ENCODE data around the gene TNS3. TPM values are rescaled to one million over a fixed set of nuclear protein-coding genes. Genes with fewer than 3 reads are reported as not detected.

The TNS3 gene
- total RNA-seq, 3 donors from 2014 or later, result 2.6 to 3.4 (median 3.2) TPM

DNA sequence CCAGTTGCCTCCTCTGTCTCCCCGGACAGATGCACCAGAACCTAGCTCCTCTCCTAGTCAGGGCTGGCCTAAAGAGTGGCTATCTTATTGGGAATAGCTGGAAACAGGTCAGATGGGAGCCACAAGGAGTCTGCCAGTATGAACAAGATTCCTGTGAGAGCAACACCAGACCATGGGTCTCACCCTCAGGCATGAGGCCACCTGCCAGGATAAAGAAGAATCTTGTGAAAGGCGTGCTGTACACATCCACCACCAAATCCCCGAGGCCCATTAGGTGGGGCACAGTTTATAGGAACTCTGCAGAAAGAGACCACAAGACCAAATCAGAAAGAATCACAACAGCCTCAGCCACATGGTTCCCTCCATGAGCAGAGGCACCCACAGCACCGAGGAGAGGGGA lies 325.9 kb downstream of the TNS3 start:
- Mint-ChIP-seq H3K4me1 (ENCODE audit: low read depth) (peaks cover 6% of the 10 kb centered on the region), H3K36me3 (ENCODE audit: insufficient read depth) (no peaks in the 10 kb centered on the region)
- ATAC-seq, result no peak

DNA sequence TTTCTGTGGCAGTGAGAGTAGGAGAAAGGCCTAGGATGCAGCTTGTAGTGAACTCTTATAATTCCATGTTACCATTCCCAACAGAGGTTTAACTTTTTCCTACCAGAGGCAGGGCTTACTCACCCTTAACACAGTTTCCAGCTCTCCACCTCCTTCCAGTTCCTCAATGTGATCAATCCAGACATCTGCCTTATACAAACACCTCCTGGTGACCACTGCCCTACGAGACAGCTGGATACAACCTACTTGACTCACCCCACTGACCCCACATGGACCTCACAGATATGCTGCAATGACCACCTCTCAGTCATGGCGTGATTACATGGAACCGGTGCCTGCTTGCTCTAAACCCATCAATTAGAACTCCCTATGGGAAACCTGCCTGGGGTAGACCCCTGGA lies 326.5 kb downstream of the TNS3 start:
- DNase-seq, result no peak
- no peak overlapping the region for H3K4me3 Mint-ChIP-seq
- no peaks in the 10 kb centered on the region for H3K9me3 Mint-ChIP-seq
- H3K36me3 Mint-ChIP-seq (ENCODE audit: insufficient read depth), result no peaks in the 10 kb centered on the region
- H3K27me3 Mint-ChIP-seq (ENCODE audit: low read depth), result peaks cover 24% of the 10 kb centered on the region
- ATAC-seq, result no peak
- H3K4me1 Mint-ChIP-seq (ENCODE audit: low read depth), result peaks cover 6% of the 10 kb centered on the region

More for the DNA sequence above, 325.9 kb downstream of the TNS3 start:
- Mint-ChIP-seq H3K27me3 (ENCODE audit: low read depth) (peaks cover 24% of the 10 kb centered on the region), H3K9me3 (no peaks in the 10 kb centered on the region), H3K4me3 (no peak overlapping the region)
- no peak for DNase-seq

DNA sequence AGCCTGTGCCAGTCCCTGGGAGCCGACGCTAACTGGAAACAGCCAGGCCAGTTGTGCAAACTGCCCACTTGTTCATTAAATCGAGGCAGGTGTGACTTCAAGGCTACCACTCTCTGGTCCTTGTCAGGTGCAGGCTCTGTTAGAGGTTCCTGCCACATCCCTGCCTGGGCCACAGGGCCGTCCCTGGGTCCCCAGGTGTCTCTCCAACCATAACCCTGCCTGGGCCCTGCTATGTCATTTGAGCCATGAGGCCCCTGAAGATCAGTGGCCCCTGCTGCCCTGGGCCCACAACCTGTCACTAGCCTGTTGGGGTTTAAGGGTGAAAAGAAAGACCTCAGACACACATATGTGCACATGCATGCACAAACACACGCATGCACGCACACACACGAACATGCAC lies 326.9 kb downstream of the TNS3 start:
- H3K36me3 Mint-ChIP-seq (ENCODE audit: insufficient read depth), result no peaks in the 10 kb centered on the region
- H3K4me3 Mint-ChIP-seq, result no peak overlapping the region
- peaks cover 6% of the 10 kb centered on the region for H3K4me1 Mint-ChIP-seq (ENCODE audit: low read depth)
- ATAC-seq (no peak), DNase-seq (no peak)
- H3K9me3 Mint-ChIP-seq, result no peaks in the 10 kb centered on the region
- H3K27me3 Mint-ChIP-seq (ENCODE audit: low read depth), result peaks cover 21% of the 10 kb centered on the region

DNA sequence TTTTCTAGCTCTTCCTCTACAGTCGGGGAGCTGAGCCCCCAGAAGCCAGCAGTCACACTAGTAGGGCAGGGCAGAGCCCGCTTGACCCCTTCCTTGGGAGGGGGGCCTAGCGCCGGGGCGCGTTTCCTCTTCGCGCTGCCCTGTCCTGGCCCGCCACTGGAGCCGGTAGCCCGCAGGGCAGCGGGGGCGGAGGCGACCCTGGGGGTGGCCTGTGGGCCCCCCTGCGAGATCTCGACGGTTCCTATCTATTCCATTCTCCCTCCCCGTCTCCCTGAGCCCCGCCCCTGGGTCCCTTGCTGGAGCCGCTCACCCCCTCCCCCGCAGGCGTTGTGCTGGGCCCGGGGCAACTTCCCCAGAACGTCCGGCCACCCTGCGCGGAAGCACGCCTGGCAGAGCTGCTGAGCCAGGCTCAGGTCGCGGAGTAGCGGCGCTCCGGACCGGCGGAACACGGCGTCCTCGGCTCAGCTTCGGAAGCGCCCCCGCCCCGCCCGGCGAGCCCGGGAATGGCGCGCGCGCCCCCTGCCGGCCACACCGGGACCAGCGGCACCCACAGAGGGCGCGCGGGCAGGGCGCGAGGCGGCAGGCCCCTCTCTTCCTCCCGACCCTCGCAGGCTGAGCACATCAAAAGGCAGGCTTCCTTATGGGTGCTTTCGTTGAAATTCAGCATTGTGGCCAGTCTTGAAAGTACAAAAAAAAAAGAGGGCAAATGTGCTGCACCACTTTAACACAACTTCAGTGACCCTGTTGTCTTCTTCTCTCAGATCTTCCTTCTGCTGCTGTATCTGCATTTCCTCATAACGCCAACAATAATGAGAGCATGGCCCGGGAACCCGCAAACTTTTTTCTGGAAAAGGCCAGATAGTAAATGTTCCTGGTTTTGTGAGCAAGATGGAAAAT lies 327.6 kb downstream of the TNS3 start:
- DNase-seq (peak; percentile 25), ATAC-seq (peak; percentile 76 to 77)
- H3K4me1 Mint-ChIP-seq (ENCODE audit: low read depth), result peaks cover 6% of the 10 kb centered on the region
- H3K9me3 Mint-ChIP-seq, result peaks cover 4% of the 10 kb centered on the region
- H3K36me3 Mint-ChIP-seq (ENCODE audit: insufficient read depth), result no peaks in the 10 kb centered on the region
- peaks cover 21% of the 10 kb centered on the region for H3K27me3 Mint-ChIP-seq (ENCODE audit: low read depth)
- H3K4me3 Mint-ChIP-seq, result peak overlapping the region; percentile 54

DNA sequence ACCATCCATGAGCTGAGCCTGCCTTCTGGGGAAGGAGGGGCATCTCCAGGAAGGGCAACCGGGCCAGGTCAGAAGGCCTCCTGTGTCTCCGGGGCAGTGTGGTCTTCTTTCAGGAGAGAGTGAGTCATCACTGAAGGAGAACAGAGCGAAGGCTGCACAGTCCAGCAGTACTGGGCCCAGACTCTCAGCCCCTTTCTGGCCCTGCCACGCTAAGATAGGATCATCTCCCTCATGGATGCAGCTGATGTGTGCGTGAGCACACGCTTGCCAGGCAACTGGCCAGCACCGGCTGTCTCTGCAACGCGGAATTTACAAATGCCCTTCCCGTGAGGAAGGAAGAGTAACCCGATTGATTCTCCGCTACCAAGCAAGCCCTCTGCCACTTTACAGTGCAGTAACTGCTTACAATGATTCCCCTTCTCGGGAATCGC lies 328.2 kb downstream of the TNS3 start:
- Mint-ChIP-seq H3K9me3 (peaks cover 4% of the 10 kb centered on the region), H3K4me1 (ENCODE audit: low read depth) (peaks cover 6% of the 10 kb centered on the region), H3K36me3 (ENCODE audit: insufficient read depth) (no peaks in the 10 kb centered on the region), H3K27me3 (ENCODE audit: low read depth) (peaks cover 21% of the 10 kb centered on the region), H3K4me3 (no peak overlapping the region)
- ATAC-seq (no peak), DNase-seq (no peak)

DNA sequence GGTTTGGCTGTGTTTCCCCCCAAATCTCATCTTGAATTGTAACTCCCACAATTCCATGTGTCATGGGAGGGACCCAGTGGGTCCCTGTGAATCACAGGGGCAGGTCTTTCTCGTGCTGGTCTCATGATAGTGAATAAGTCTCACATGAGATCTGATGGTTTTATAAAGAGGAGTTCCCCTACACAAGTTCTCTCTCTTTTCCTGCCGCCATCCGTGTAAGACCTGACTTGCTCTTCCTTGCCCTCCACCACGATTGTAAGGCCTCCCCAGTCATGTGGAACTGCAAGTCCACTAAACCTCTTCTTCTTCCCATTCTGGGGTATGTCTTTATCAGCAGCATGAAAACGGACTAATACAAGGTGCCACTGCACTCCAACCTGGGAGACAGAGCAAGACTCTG lies 329.2 kb downstream of the TNS3 start:
- Mint-ChIP-seq H3K9me3 (peaks cover 4% of the 10 kb centered on the region), H3K4me3 (no peak overlapping the region), H3K4me1 (ENCODE audit: low read depth) (peaks cover 6% of the 10 kb centered on the region), H3K27me3 (ENCODE audit: low read depth) (peaks cover 20% of the 10 kb centered on the region), H3K36me3 (ENCODE audit: insufficient read depth) (no peaks in the 10 kb centered on the region)
- no peak for ATAC-seq
- DNase-seq, result no peak

DNA sequence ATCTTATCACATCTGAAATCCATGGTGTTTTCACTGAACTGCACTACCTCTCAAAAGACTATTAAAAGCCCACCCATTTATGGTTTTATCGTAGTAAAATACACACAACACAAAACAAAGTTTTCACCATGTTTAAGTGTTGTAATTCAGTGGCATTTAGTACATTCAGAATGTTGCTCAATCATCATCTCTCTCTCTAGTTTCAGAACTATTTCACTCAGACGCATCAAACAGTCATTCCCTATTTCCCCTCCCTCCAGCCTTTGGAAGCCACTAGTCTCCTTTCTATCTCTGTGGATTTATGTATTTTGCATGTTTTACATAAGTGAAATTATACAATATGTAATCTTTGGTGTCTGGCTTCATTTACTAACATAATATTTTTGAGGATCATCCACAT lies 332.6 kb downstream of the TNS3 start:
- Mint-ChIP-seq H3K27me3 (ENCODE audit: low read depth) (peaks cover 9% of the 10 kb centered on the region), H3K4me1 (ENCODE audit: low read depth) (no peaks in the 10 kb centered on the region), H3K4me3 (no peak overlapping the region), H3K36me3 (ENCODE audit: insufficient read depth) (no peaks in the 10 kb centered on the region), H3K9me3 (peaks cover 4% of the 10 kb centered on the region)
- no peak for DNase-seq
- ATAC-seq, result no peak

DNA sequence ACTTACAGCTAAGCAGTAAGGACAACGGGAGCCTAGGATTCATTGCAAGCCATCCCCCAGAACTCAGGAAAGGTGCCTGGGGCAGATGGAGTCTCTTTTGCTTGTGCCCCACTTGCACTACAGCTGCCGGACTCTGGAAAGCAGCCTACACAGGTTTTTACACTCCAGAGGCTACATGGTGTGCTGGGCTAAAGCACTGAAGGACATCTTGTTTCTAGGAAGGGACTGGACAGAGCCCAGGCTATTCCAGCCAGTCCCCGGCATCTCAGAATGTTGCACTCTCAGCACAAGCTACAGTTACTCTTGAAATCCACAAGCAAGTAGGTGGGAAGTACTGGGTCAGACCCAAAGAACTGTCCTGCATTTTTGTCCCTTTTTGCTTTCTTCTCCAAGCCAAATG lies 333.1 kb downstream of the TNS3 start:
- no peak for ATAC-seq
- Mint-ChIP-seq H3K4me1 (ENCODE audit: low read depth) (no peaks in the 10 kb centered on the region), H3K36me3 (ENCODE audit: insufficient read depth) (no peaks in the 10 kb centered on the region), H3K9me3 (peaks cover 4% of the 10 kb centered on the region), H3K27me3 (ENCODE audit: low read depth) (peaks cover 6% of the 10 kb centered on the region), H3K4me3 (no peak overlapping the region)
- DNase-seq, result no peak

DNA sequence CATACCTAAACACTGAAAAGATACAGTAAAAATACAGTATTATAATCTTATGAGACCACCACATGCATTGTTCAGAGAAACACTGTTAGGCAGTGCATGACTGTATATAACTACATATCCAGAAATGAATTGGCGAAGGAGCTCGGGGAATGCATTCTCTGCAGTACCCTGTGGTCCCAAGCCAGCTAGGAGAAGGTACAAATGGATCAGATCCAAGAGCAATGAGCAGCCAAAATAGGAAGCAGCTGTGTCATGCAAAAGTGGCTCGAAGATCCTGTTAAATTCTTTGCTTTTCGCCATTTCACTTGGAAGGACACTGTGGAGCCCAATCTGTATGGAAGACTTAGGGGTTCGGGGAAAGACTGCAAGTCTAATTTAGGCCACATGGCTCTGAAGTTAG lies 334.8 kb downstream of the TNS3 start:
- Mint-ChIP-seq H3K27me3 (ENCODE audit: low read depth) (no peaks in the 10 kb centered on the region), H3K36me3 (ENCODE audit: insufficient read depth) (no peaks in the 10 kb centered on the region), H3K9me3 (peaks cover 4% of the 10 kb centered on the region), H3K4me1 (ENCODE audit: low read depth) (no peaks in the 10 kb centered on the region), H3K4me3 (no peak overlapping the region)
- ATAC-seq (no peak), DNase-seq (no peak)

DNA sequence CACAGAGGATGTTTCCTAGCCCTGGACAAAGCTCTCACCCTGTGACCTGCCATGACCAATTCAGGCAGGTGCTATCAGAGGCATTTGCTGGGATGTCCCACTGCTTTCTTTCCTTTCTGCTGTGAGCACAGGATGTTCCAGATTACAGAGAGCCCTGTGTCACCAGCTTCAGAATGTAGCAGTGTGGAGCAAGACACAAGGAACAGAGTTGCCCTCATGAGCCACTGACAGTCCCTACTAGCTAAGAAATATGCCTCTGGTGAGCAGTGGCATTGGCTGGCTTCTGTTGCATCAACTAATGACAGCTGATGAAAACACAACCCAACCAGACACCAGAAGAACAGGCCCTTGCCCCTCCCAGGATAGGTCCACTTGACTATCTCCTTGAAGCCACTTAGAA lies 337.2 kb downstream of the TNS3 start:
- no peak for ATAC-seq

DNA sequence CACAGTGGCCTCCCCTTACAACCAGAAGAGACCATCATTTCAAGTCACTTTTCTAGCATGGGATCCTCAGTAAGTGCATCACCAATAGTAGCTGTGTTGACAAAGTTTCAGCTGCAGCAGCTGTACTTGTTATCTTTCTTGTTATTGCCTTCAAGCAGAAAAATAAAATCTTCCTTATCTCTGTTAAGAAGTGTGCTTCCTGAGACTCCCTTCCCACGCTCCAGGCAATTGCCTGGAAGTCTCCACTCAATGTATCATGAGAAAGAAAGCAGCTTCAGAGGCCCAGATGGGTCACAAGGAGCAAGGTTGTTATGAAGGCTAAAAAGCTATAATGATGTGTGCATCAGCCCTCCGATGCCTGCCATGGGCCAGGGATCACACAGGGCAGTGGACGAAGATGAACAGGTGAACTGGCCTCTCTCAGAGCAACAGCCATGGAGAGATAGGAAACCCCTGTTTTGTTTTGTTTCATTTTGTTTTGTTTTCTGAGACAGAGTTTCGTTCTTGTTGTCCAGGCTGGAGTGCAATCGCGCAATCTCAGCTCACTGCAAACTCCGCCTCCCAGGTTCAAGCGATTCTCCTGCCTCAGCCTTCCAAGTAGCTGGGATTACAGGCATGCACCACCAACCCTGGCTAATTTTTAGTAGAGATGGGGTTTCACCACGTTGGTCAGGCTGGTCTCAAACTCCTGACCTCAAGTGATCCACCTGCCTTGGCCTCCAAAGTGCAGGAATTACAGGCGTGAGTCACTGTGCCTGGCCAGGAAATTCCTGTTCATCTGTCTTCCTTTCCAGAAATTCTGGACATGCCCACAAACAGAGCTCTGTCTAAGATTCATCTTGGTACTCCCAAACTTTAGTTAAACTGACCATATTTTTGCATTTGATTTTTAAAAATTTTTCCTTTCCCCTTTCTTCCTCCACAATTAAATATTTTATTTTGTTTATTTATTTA lies 340.5 kb downstream of the TNS3 start:
- Mint-ChIP-seq H3K4me3 (no peak overlapping the region), H3K36me3 (ENCODE audit: insufficient read depth) (no peaks in the 10 kb centered on the region), H3K4me1 (ENCODE audit: low read depth) (no peaks in the 10 kb centered on the region), H3K9me3 (no peaks in the 10 kb centered on the region), H3K27me3 (ENCODE audit: low read depth) (no peaks in the 10 kb centered on the region)
- no peak for DNase-seq
- no peak for ATAC-seq

More for the DNA sequence above, 337.2 kb downstream of the TNS3 start:
- Mint-ChIP-seq H3K4me1 (ENCODE audit: low read depth) (no peaks in the 10 kb centered on the region), H3K4me3 (no peak overlapping the region), H3K27me3 (ENCODE audit: low read depth) (no peaks in the 10 kb centered on the region), H3K36me3 (ENCODE audit: insufficient read depth) (no peaks in the 10 kb centered on the region), H3K9me3 (peaks cover 4% of the 10 kb centered on the region)
- no peak for DNase-seq

DNA sequence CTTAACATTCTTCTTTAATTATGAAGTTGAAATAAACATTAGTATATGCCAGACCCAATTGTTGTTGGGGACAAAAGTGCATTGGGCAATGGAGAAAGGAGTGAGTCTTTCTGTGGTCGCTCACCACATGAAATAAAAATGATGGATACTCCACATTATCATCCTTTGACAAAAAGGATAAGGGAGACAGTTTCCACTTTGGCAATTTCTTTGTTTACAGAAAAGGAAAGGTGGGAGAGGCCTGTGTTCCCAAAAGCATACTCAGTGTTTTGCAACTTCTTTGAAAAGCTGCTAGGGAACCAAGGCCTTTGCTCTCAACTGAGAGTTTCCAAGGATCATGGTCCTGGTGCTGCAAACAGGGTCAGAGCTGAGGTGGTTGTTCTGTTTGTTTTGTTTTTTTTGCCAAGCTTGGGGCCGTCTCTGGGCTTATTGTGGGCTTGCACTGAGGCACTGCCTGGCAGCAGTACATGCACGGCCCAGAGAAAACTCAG lies 341.9 kb downstream of the TNS3 start:
- DNase-seq (no peak), ATAC-seq (no peak)
- Mint-ChIP-seq H3K27me3 (ENCODE audit: low read depth) (no peaks in the 10 kb centered on the region), H3K36me3 (ENCODE audit: insufficient read depth) (no peaks in the 10 kb centered on the region), H3K4me3 (no peak overlapping the region), H3K9me3 (no peaks in the 10 kb centered on the region), H3K4me1 (ENCODE audit: low read depth) (no peaks in the 10 kb centered on the region)

DNA sequence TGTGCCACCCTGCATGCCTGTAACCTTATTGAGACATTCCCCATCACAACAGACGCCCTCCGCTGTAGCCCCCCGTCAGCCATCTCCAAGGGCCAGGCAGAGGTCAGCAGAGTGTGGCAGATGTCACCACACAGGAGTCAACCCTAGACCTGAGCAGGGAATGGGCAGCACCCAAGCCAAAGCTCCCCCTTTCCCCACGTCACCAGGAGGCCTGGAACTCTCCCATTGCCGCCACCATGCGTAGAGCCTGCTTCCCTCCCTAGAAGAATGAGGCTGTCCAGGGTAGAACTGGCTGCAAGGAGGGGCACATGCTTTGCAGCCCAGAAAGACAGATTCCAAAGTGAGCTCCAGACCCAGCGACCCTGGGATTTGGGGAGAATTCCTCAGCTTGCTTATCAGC lies 342.9 kb downstream of the TNS3 start:
- Mint-ChIP-seq H3K9me3 (no peaks in the 10 kb centered on the region), H3K36me3 (ENCODE audit: insufficient read depth) (no peaks in the 10 kb centered on the region), H3K4me1 (ENCODE audit: low read depth) (no peaks in the 10 kb centered on the region), H3K4me3 (no peak overlapping the region), H3K27me3 (ENCODE audit: low read depth) (no peaks in the 10 kb centered on the region)
- DNase-seq, result no peak
- ATAC-seq, result no peak

DNA sequence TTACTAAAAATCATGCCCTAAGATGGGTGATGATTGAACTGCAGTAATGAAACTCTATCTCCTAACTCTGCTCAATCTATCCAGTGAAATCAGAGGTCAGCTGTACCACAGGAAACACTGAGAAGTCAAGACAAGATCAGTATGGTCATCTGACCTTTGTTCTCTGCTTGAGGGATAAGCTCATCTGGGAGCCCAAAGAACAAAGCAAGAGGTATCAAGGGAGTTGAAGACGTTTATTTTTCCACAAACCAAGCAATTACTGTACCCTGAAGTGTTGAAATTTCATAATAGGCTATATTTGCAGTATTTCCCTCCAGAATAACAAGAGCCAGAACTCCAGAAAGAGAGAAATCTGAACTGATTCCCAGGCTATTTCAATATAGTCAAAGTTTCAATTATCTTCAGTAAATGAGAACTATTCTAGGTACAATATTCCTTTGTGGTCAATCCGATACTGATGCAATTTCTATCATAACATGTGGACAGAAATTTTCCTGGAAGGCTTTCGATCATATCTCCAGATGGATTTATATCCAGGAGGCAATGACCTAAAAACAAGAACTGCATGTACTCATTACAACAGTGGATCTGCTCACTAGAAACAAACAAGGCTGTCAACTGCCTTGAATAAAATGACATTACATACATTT lies 345.3 kb downstream of the TNS3 start:
- Mint-ChIP-seq H3K36me3 (ENCODE audit: insufficient read depth) (no peaks in the 10 kb centered on the region), H3K4me3 (no peak overlapping the region), H3K9me3 (no peaks in the 10 kb centered on the region), H3K4me1 (ENCODE audit: low read depth) (no peaks in the 10 kb centered on the region), H3K27me3 (ENCODE audit: low read depth) (no peaks in the 10 kb centered on the region)
- no peak for DNase-seq
- ATAC-seq, result no peak
